Measurements from ENCODE around the gene MAMDC4.

MAMDC4 gene

DNA sequence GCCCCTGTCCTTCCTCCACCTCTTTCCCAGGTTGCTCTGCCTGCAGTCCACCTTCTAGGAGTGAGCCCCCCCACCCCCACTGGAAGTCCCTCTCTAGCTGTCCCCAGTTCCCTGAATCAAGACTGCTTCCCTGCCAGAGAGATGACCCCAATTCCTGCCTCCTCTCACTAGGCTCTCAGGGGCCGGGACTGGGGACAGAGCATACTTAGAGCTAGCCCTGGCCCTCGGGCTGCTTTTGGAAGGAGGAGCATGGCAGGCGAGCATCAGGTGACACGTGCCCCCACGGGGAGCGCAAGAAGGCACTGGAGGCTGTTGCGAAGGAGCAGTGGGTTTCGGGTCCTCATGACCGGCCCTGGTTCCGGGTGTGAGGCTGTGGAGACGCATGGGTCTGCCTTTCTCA is 43.9 kb downstream of the MAMDC4 start:
- no peak for DNase-seq

DNA sequence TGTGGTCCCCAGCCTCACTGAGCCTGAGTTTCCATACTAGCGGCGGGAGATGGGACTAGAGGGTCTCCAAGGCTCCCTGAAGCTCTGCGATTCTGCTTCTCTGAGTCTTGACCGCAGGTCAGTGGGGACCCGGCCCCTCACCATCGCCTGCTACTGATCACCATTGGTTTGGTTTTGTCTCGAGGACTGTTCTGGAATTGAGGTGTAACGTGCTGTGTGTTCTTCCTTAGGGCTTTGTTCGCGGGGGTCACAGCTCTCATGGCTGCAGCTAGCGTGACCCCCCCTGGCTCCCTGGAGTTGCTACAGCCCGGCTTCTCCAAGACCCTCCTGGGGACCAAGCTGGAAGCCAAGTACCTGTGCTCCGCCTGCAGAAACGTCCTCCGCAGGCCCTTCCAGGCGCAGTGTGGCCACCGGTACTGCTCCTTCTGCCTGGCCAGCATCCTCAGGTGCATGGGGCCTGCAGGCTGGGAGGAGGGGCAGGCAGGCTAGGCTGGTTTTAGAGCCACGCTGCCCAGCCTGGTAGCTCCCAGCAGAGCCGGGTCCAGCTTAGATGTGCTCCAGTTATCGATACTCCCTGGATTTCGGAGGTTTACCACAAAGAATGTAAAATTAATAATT is 46.4 kb downstream of the MAMDC4 start:
- DNase-seq, result no peak

- no peak for DNase-seq
Observed at GRCh38 chr9:136899196-136899595, 47.0 kb downstream of the MAMDC4 start.

- no peak for DNase-seq
Observed at GRCh38 chr9:136900556-136900955, 48.4 kb downstream of the MAMDC4 start.

DNA sequence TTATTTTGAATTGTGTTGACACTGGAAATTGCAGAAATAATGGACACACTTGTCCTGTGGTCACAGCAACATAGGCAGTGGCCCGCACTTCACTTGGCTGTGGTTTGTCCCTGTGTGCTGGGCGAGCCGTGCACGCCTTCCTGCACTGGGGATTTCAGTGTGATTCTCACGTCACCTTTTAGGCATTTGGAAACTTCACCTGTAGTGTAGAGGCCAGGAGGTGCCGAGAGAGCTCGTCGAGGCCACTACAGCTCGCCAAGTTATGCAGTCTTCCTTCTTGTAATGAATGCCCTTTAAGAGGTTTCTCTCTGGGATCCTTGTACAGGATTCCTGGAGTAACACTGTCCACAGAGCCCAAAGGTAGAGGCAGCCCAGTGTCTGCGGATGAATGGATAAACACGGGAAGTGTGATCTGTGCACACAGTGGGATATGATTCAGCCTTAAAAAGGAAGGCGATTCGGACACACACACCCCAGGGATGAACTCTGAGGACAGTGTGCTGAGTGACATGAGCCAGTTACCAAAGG is 48.9 kb downstream of the MAMDC4 start:
- DNase-seq, result no peak

GRCh38 chr9:136901516-136902258 is 49.5 kb downstream of the MAMDC4 start:
- no peak for DNase-seq

DNA sequence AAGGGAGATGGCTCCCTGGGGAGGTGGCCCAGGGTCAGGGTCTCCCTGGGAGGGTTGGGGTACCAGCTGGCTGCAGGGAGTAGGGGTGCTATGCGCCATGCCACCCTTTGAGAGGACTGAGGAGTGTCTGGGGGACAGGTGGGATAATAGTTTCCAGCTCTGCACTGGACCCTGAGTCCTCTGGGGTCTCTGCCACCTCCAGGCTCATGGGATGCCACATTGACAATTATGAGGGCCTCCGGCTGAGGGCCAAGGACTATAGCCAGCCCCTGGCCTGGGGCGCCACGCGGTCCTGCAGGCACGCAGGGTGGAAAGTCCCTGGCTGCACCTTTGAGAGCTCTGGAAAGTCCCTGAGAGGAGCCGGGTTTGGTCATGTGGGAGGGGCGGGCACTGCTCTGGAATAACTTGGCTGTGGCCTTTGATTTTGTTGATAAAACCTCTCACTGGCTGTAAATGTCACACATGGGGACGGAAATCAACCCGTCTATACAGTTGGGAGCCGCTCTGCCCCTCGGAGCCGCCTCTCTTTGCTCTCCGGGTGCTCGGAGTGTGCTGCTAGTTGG is 50.2 kb downstream of the MAMDC4 start:
- DNase-seq, result no peak

- no peak for DNase-seq
Observed at GRCh38 chr9:136903041-136903554, 51.0 kb downstream of the MAMDC4 start.

GRCh38 chr9:136906266-136906665 is 54.1 kb downstream of the MAMDC4 start:
- no peak for DNase-seq

- no peak for DNase-seq
Observed at GRCh38 chr9:136907011-136907914, 55.1 kb downstream of the MAMDC4 start.

All from NCI-H510A treated with DMSO at 0.1 percent for 48 hours (cell line).